ENCODE data around the gene SDK2. TPM values are rescaled to one million over a fixed set of nuclear protein-coding genes. Genes with fewer than 3 reads are reported as not detected.

The SDK2 gene
- total and polyA plus RNA-seq, 2 experiments from 2014 or later = 0.74 to 5.1 TPM

DNA sequence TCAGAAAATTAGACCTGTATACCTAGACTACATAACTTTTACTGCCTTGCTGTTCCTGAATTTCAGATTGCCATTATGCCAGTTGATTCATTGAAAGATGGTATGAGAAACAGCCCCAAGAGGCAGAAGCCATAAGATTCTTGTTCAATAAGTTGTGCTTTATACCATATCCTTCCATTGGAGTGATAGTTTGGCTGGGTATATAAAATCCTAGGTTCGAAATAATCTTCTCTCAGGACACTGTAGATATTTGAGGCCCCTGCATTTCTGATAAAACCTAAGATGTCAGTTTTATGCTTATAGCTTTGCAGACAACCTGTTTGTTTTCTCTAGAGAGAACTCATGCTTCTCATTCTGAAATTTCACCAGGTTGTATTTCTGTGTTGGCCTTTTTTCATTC, 9.6 kb upstream of the SDK2 start (continued):
- no peak for TF ChIP-seq POLR2AphosphoS5 (IDR thresholded peaks at IDR 0.05; ENCODE audit: low read depth)

DNA sequence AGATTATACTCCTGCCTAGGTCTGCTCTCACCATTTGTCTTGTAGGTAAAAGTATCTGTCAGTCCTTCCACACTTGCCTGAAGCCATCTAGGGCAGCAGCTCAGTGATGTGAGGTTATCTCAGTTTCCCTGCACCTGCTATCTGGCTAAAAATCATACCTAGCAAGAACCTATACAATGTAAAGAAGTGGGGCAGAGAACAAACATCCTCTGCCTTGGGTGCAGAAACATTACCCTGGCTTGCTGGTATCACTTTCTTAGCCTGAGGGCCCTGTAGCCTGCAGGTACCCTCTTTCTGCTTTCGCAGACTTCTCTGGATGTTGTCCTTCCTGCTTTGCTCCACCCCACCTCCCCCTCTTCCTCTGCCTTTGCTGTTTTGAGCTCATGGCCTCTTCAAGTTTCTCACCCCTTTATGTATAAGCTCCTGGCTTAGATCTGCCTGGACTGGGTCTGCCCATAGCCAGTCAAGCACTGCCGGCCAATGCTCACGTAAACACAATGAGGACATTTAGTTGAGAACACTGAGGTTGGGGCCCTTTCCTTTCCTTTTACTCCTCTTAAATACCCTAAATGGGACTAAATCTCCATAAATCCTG, 8.7 kb upstream of the SDK2 start:
- Mint-ChIP-seq H3K27me3 (ENCODE audit: insufficient read depth, low read depth, poor library complexity) (peaks cover 12% of the 10 kb centered on the region), H3K4me1 (peaks cover 7% of the 10 kb centered on the region), H3K27ac (no peak overlapping the region)

DNA sequence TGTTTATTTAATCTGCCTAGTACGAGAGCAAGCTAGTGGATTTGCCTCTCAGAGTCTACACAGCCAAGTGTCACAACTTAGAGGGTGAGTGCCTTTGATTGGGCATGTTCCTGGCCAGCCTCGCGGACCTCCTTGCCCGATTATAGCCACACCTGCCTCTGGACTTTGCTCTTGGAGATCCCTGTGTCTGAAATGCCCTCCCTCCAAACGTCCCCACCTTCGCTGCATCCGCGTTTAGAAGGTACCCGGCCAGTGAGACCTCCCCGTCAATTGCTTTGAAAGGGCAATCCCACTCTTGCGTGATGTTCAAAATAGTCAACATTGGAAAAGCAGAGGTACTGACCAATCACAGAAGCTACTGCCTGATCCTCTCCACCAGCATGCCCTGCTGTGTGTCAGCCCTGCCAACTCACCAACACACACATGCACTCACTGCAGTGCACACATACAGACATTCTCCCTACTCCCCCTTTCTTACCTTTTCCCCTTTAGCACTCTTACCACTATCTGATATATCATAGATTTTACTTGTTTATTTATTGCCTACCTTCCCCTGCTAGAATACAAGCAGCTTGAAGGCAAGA, 6.5 kb upstream of the SDK2 start:
- H3K4me2 ChIP-seq = no peak overlapping the region
- no peak overlapping the region for H3K4me3 ChIP-seq
- no peak overlapping the region for H3K27ac ChIP-seq (ENCODE audit: low read depth)
- no peaks in the 10 kb centered on the region for H3F3A ChIP-seq (replicated peaks; ENCODE audit: low read depth)
- H3K9me2 ChIP-seq (ENCODE audit: insufficient read depth) = no peaks in the 10 kb centered on the region
- H3K27ac Mint-ChIP-seq = no peak overlapping the region
- no peaks in the 10 kb centered on the region for H4K20me1 ChIP-seq (replicated peaks; ENCODE audit: insufficient read depth)
- H3K9me3 Mint-ChIP-seq = peaks cover 9% of the 10 kb centered on the region
- peaks cover 7% of the 10 kb centered on the region; the same call in 2 of the 3 replicates for H3K36me3 Mint-ChIP-seq (ENCODE audit: low read depth)
- ATAC-seq (no peak), DNase-seq (ENCODE audit: low spot score) (no peak)
- peaks cover 29% of the 10 kb centered on the region for H3K27me3 Mint-ChIP-seq (ENCODE audit: insufficient read depth, low read depth, poor library complexity)
- peaks cover 22% of the 10 kb centered on the region for H3K4me1 Mint-ChIP-seq
- no peak overlapping the region for H2AFZ ChIP-seq
- H3K79me2 ChIP-seq (replicated peaks; ENCODE audit: insufficient read depth) = no peaks in the 10 kb centered on the region
- H3K36me3 ChIP-seq (ENCODE audit: insufficient read depth) = no peaks in the 10 kb centered on the region
- H3K4me3 Mint-ChIP-seq = no peak overlapping the region
- H3K4me1 ChIP-seq (ENCODE audit: insufficient read depth) = peaks cover 9% of the 10 kb centered on the region; the same call in 1 of the 2 replicates
- H3K27me3 ChIP-seq (ENCODE audit: insufficient read depth) = peaks cover 26% of the 10 kb centered on the region
- TF ChIP-seq EZH2phosphoT487 (IDR thresholded peaks at IDR 0.05; ENCODE audit: unreplicated experiment) (no peak), ZNF114 (CRISPR knock-in tag; IDR thresholded peaks at IDR 0.05) (no peak), EZH2 (IDR thresholded peaks at IDR 0.05; ENCODE audit: low read depth, unreplicated experiment) (no peak), CREB1 (CRISPR knock-in tag; IDR thresholded peaks at IDR 0.05; ENCODE audit: low read depth) (no peak), STAT1 (IDR thresholded peaks at IDR 0.05; ENCODE audit: unreplicated experiment) (no peak)
- TF ChIP-seq, protein P1, sequence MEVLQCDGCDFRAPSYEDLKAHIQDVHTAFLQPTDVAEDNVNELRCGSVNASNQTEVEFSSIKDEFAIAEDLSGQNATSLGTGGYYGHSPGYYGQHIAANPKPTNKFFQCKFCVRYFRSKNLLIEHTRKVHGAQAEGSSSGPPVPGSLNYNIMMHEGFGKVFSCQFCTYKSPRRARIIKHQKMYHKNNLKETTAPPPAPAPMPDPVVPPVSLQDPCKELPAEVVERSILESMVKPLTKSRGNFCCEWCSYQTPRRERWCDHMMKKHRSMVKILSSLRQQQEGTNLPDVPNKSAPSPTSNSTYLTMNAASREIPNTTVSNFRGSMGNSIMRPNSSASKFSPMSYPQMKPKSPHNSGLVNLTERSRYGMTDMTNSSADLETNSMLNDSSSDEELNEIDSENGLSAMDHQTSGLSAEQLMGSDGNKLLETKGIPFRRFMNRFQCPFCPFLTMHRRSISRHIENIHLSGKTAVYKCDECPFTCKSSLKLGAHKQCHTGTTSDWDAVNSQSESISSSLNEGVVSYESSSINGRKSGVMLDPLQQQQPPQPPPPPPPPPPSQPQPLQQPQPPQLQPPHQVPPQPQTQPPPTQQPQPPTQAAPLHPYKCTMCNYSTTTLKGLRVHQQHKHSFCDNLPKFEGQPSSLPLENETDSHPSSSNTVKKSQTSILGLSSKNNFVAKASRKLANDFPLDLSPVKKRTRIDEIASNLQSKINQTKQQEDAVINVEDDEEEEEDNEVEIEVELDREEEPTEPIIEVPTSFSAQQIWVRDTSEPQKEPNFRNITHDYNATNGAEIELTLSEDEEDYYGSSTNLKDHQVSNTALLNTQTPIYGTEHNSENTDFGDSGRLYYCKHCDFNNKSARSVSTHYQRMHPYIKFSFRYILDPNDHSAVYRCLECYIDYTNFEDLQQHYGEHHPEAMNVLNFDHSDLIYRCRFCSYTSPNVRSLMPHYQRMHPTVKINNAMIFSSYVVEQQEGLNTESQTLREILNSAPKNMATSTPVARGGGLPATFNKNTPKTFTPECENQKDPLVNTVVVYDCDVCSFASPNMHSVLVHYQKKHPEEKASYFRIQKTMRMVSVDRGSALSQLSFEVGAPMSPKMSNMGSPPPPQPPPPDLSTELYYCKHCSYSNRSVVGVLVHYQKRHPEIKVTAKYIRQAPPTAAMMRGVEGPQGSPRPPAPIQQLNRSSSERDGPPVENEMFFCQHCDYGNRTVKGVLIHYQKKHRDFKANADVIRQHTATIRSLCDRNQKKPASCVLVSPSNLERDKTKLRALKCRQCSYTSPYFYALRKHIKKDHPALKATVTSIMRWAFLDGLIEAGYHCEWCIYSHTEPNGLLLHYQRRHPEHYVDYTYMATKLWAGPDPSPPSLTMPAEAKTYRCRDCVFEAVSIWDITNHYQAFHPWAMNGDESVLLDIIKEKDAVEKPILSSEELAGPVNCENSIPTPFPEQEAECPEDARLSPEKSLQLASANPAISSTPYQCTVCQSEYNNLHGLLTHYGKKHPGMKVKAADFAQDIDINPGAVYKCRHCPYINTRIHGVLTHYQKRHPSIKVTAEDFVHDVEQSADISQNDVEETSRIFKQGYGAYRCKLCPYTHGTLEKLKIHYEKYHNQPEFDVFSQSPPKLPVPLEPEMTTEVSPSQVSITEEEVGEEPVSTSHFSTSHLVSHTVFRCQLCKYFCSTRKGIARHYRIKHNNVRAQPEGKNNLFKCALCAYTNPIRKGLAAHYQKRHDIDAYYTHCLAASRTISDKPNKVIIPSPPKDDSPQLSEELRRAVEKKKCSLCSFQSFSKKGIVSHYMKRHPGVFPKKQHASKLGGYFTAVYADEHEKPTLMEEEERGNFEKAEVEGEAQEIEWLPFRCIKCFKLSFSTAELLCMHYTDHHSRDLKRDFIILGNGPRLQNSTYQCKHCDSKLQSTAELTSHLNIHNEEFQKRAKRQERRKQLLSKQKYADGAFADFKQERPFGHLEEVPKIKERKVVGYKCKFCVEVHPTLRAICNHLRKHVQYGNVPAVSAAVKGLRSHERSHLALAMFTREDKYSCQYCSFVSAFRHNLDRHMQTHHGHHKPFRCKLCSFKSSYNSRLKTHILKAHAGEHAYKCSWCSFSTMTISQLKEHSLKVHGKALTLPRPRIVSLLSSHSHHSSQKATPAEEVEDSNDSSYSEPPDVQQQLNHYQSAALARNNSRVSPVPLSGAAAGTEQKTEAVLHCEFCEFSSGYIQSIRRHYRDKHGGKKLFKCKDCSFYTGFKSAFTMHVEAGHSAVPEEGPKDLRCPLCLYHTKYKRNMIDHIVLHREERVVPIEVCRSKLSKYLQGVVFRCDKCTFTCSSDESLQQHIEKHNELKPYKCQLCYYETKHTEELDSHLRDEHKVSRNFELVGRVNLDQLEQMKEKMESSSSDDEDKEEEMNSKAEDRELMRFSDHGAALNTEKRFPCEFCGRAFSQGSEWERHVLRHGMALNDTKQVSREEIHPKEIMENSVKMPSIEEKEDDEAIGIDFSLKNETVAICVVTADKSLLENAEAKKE (CRISPR knock-in tag; IDR thresholded peaks at IDR 0.05) = no peak
- TF ChIP-seq, protein P2, sequence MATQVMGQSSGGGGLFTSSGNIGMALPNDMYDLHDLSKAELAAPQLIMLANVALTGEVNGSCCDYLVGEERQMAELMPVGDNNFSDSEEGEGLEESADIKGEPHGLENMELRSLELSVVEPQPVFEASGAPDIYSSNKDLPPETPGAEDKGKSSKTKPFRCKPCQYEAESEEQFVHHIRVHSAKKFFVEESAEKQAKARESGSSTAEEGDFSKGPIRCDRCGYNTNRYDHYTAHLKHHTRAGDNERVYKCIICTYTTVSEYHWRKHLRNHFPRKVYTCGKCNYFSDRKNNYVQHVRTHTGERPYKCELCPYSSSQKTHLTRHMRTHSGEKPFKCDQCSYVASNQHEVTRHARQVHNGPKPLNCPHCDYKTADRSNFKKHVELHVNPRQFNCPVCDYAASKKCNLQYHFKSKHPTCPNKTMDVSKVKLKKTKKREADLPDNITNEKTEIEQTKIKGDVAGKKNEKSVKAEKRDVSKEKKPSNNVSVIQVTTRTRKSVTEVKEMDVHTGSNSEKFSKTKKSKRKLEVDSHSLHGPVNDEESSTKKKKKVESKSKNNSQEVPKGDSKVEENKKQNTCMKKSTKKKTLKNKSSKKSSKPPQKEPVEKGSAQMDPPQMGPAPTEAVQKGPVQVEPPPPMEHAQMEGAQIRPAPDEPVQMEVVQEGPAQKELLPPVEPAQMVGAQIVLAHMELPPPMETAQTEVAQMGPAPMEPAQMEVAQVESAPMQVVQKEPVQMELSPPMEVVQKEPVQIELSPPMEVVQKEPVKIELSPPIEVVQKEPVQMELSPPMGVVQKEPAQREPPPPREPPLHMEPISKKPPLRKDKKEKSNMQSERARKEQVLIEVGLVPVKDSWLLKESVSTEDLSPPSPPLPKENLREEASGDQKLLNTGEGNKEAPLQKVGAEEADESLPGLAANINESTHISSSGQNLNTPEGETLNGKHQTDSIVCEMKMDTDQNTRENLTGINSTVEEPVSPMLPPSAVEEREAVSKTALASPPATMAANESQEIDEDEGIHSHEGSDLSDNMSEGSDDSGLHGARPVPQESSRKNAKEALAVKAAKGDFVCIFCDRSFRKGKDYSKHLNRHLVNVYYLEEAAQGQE (IDR thresholded peaks at IDR 0.05; ENCODE audit: unreplicated experiment) = no peak

More for the DNA sequence above, 8.7 kb upstream of the SDK2 start:
- no peaks in the 10 kb centered on the region for H3K4me1 ChIP-seq (ENCODE audit: insufficient read depth)
- no peak overlapping the region for H3K27ac ChIP-seq (ENCODE audit: low read depth)
- no peaks in the 10 kb centered on the region for H3K9me2 ChIP-seq (ENCODE audit: insufficient read depth)
- DNase-seq (ENCODE audit: low spot score) = peak; percentile 41
- H3K9me3 Mint-ChIP-seq = peaks cover 9% of the 10 kb centered on the region
- no peaks in the 10 kb centered on the region for H4K20me1 ChIP-seq (replicated peaks; ENCODE audit: insufficient read depth)
- peaks cover 7% of the 10 kb centered on the region; the same call in 2 of the 3 replicates for H3K36me3 Mint-ChIP-seq (ENCODE audit: low read depth)
- no peaks in the 10 kb centered on the region for H3K79me2 ChIP-seq (replicated peaks; ENCODE audit: insufficient read depth)
- H3K4me3 ChIP-seq = no peak overlapping the region
- no peak overlapping the region for H3K4me2 ChIP-seq
- no peaks in the 10 kb centered on the region for H3F3A ChIP-seq (replicated peaks; ENCODE audit: low read depth)
- no peak overlapping the region for H2AFZ ChIP-seq
- no peak for ATAC-seq
- H3K4me3 Mint-ChIP-seq = no peak overlapping the region
- H3K36me3 ChIP-seq (ENCODE audit: insufficient read depth) = no peaks in the 10 kb centered on the region
- 0 out of 2 replicates have a peak, but pooled peaks cover 3% of the 10 kb centered on the region for H3K27me3 ChIP-seq (ENCODE audit: insufficient read depth)
- no peak for TF ChIP-seq EZH2phosphoT487 (IDR thresholded peaks at IDR 0.05; ENCODE audit: unreplicated experiment)
- TF ChIP-seq ZNF331 (CRISPR knock-in tag; IDR thresholded peaks at IDR 0.05; ENCODE audit: low read depth) = no peak
- TF ChIP-seq ZNF114 (CRISPR knock-in tag; IDR thresholded peaks at IDR 0.05) = no peak
- no peak for TF ChIP-seq CREB1 (CRISPR knock-in tag; IDR thresholded peaks at IDR 0.05; ENCODE audit: low read depth)
